Stomach (tissue), 4 donors: ENCODE data around the gene BACE2.

Source experiments
- EP300 ChIP-seq: sonication (generic); formaldehyde crosslinking; IDR thresholded peaks from one replicate; pipeline ENCODE4 v1.6.1; 2017; ENCODE audit warnings: antibody characterized with exemption
- POLR2A ChIP-seq, 4 donors: fragments of 450-650 bp; IDR thresholded peaks; one replicate each; pipeline ENCODE4 v1.6.1; 2016; ENCODE audit warnings: antibody characterized with exemption in 4 of 4, control low read depth in 2 of 4, mild to moderate bottlenecking in 1 of 4, moderate library complexity in 1 of 4
- POLR2AphosphoS5 ChIP-seq, 3 donors: sonication (generic); formaldehyde crosslinking; IDR thresholded peaks; one replicate each; pipeline ENCODE4 v1.6.1; 2016; ENCODE audit warnings: antibody characterized with exemption in 3 of 3
- TF ChIP-seq, protein P1 (sequence below), 7 experiments: fragments of 450-650 bp in 4 of 7; fragments of 200-600 bp in 3 of 7; sonication (generic) in 3 of 7; IDR thresholded peaks; one replicate each; pipeline ENCODE4 v1.5.1; 2016 to 2019; ENCODE audit warnings: antibody characterized with exemption in 7 of 7, control low read depth in 2 of 7, mild to moderate bottlenecking in 1 of 7

DNA sequence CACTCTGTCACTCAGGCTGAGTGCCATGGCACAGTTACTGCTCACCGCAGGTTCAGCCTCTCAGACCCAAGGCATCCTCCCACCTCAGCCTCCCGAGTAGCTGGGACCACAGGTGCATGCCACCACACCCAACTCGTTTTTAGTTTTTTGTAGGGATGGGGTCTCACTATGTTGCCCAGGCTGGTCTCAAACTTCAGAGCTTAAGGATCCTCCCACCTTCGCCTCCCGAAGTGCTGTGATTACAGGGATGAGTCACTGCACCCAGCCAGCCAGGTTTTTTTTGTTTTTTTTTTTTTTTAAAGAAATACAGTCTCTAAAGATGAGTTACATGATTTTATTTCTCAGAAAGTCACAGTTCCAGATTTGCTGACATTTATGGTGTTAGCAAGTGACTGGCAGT is 29.0 kb downstream of the BACE2 start:
- TF ChIP-seq, protein P1, sequence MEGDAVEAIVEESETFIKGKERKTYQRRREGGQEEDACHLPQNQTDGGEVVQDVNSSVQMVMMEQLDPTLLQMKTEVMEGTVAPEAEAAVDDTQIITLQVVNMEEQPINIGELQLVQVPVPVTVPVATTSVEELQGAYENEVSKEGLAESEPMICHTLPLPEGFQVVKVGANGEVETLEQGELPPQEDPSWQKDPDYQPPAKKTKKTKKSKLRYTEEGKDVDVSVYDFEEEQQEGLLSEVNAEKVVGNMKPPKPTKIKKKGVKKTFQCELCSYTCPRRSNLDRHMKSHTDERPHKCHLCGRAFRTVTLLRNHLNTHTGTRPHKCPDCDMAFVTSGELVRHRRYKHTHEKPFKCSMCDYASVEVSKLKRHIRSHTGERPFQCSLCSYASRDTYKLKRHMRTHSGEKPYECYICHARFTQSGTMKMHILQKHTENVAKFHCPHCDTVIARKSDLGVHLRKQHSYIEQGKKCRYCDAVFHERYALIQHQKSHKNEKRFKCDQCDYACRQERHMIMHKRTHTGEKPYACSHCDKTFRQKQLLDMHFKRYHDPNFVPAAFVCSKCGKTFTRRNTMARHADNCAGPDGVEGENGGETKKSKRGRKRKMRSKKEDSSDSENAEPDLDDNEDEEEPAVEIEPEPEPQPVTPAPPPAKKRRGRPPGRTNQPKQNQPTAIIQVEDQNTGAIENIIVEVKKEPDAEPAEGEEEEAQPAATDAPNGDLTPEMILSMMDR (IDR thresholded peaks at IDR 0.05) = no peak
- TF ChIP-seq POLR2A (IDR thresholded peaks at IDR 0.05) = no peak
- TF ChIP-seq POLR2AphosphoS5 (IDR thresholded peaks at IDR 0.05) = no peak
- no peak for TF ChIP-seq EP300
